ENCODE data around the gene GPR35. TPM values are rescaled to one million over a fixed set of nuclear protein-coding genes. Genes with fewer than 3 reads are reported as not detected.

Gene GPR35
- polyA plus RNA-seq, 1 donor (not counting 4 experiments of a cell fraction or from before 2014, with no cell fraction given) = 0.04 TPM

DNA sequence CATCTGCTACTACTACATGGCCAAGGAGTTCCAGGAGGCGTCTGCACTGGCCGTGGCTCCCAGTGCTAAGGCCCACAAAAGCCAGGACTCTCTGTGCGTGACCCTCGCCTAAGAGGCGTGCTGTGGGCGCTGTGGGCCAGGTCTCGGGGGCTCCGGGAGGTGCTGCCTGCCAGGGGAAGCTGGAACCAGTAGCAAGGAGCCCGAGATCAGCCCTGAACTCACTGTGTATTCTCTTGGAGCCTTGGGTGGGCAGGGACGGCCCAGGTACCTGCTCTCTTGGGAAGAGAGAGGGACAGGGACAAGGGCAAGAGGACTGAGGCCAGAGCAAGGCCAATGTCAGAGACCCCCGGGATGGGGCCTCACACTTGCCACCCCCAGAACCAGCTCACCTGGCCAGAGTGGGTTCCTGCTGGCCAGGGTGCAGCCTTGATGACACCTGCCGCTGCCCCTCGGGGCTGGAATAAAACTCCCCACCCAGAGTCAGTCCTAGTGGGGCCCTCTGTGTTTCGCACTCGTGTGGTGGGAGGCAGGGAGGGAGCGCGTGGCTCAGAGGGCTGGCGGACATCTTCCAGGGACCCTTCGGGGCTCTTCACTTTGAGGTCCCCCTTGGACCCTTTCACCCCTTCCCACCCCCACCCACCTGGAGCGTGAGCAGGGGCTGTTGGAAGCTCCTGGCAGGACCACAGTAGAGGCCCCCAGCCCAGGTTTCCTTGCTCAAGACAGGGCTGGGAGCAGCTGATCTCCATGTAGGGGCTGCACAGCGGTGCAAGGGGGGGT, 5.7 kb downstream of the GPR35 start:
- Histone ChIP-seq H3K9me1 (ENCODE audit: control insufficient read depth, extremely low read depth, insufficient read depth, low read length) (no peaks in the 10 kb centered on the region), H3K9me3 (ENCODE audit: control insufficient read depth, low read depth, low read length) (peaks cover 3% of the 10 kb centered on the region), H3K4me2 (ENCODE audit: control insufficient read depth, extremely low read depth, insufficient read depth, low read depth, low read length) (no peak overlapping the region), H3K4me3 (ENCODE audit: control insufficient read depth in 2 of 3, extremely low read depth in 1 of 3, insufficient read depth in 2 of 3, low read depth in 1 of 3, low read length in 3 of 3) (no peak overlapping the region), H3K9ac (ENCODE audit: control insufficient read depth, extremely low read depth, insufficient read depth, low read length) (no peak overlapping the region), H3K27me3 (ENCODE audit: control insufficient read depth, extremely low read depth, insufficient read depth, low read length) (no peaks in the 10 kb centered on the region), H3K27ac (ENCODE audit: control insufficient read depth, insufficient read depth, low read length) (no peak overlapping the region), H3K79me2 (ENCODE audit: control insufficient read depth, insufficient read depth, low read length) (no peaks in the 10 kb centered on the region), H2AFZ (ENCODE audit: control insufficient read depth, low read length) (no peak overlapping the region), H3K36me3 (ENCODE audit: control insufficient read depth in 2 of 2, extremely low read depth in 1 of 2, insufficient read depth in 2 of 2, low read length in 2 of 2) (no peaks in the 10 kb centered on the region), H4K20me1 (ENCODE audit: control insufficient read depth, extremely low read depth, insufficient read depth, low read length) (no peaks in the 10 kb centered on the region), H3K4me1 (ENCODE audit: control insufficient read depth, extremely low read depth, insufficient read depth, low read length) (no peaks in the 10 kb centered on the region)
- dilution Hi-C loops (cut with MboI; ENCODE audit: extremely low pct_ligation_motif_present, low sequenced_read_pairs) = no loop called here
- TF ChIP-seq, protein P1, sequence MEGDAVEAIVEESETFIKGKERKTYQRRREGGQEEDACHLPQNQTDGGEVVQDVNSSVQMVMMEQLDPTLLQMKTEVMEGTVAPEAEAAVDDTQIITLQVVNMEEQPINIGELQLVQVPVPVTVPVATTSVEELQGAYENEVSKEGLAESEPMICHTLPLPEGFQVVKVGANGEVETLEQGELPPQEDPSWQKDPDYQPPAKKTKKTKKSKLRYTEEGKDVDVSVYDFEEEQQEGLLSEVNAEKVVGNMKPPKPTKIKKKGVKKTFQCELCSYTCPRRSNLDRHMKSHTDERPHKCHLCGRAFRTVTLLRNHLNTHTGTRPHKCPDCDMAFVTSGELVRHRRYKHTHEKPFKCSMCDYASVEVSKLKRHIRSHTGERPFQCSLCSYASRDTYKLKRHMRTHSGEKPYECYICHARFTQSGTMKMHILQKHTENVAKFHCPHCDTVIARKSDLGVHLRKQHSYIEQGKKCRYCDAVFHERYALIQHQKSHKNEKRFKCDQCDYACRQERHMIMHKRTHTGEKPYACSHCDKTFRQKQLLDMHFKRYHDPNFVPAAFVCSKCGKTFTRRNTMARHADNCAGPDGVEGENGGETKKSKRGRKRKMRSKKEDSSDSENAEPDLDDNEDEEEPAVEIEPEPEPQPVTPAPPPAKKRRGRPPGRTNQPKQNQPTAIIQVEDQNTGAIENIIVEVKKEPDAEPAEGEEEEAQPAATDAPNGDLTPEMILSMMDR (optimal IDR thresholded peaks at IDR 0.05 in 1 of 3, IDR thresholded peaks at IDR 0.05 in 1 of 3, conservative IDR thresholded peaks at IDR 0.05 in 1 of 3; ENCODE audit: extremely low read depth in 1 of 3, insufficient read depth in 2 of 3, low read length in 3 of 3) = no peak
- TF ChIP-seq EZH2 (IDR thresholded peaks at IDR 0.05; ENCODE audit: low read length) = no peak
- DNase-seq (ENCODE audit: low read depth, low spot score) (no peak), FAIRE-seq (no peak)

DNA sequence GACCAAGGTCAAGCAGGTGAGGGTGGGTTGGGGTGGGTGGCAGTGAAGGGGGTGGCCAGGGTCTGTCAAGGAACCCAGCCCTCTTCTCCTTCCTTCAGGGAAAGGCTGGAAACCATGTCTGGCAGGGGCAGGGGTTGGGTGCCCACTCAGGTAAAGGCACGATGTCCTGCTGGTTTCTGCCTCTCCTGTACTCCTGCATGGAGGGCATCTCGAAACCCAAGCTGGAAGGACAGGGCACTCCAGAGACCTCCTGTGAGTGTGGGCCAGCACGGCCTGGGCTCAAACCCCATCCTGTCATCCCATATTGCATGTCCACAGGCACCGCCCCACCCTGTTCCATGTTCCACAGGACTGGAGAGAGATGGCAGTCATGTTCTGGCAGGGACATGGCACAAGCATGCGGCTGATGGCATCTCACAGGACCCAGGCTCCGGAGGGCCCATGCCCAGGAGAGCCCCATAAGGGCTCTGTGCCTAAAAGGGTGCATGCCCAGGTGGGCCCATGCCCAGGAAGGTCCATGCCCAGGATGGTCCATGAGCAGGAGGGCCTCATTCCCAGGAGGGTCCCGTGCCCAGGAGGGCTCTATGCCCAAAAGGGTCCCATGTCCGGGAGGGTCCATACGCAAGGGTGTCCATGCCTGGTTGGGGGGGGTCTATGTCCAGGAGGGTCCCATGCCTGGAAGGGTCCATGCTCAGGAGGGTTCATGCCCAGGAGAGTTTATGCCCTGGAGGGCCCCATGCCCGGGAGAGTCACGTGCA, 6.4 kb downstream of the GPR35 start:
- no peak overlapping the region for H3K27ac ChIP-seq (ENCODE audit: control insufficient read depth, insufficient read depth, low read length)
- dilution Hi-C loops (cut with MboI; ENCODE audit: extremely low pct_ligation_motif_present, low sequenced_read_pairs) = no loop called here
- no peaks in the 10 kb centered on the region for H3K4me1 ChIP-seq (ENCODE audit: control insufficient read depth, extremely low read depth, insufficient read depth, low read length)
- H3K27me3 ChIP-seq (ENCODE audit: control insufficient read depth, extremely low read depth, insufficient read depth, low read length) = no peaks in the 10 kb centered on the region
- peaks cover 3% of the 10 kb centered on the region for H3K9me3 ChIP-seq (ENCODE audit: control insufficient read depth, low read depth, low read length)
- DNase-seq (ENCODE audit: low read depth, low spot score) (no peak), FAIRE-seq (no peak)
- H3K9me1 ChIP-seq (ENCODE audit: control insufficient read depth, extremely low read depth, insufficient read depth, low read length) = no peaks in the 10 kb centered on the region
- no peak overlapping the region for H3K4me3 ChIP-seq (ENCODE audit: control insufficient read depth in 2 of 3, extremely low read depth in 1 of 3, insufficient read depth in 2 of 3, low read depth in 1 of 3, low read length in 3 of 3)
- no peak overlapping the region for H3K9ac ChIP-seq (ENCODE audit: control insufficient read depth, extremely low read depth, insufficient read depth, low read length)
- H3K79me2 ChIP-seq (ENCODE audit: control insufficient read depth, insufficient read depth, low read length) = no peaks in the 10 kb centered on the region
- H3K4me2 ChIP-seq (ENCODE audit: control insufficient read depth, extremely low read depth, insufficient read depth, low read depth, low read length) = no peak overlapping the region
- TF ChIP-seq EZH2 (IDR thresholded peaks at IDR 0.05; ENCODE audit: low read length) = no peak
- TF ChIP-seq, protein P1 (optimal IDR thresholded peaks at IDR 0.05 in 1 of 3, IDR thresholded peaks at IDR 0.05 in 1 of 3, conservative IDR thresholded peaks at IDR 0.05 in 1 of 3; ENCODE audit: extremely low read depth in 1 of 3, insufficient read depth in 2 of 3, low read length in 3 of 3) = no peak
- H4K20me1 ChIP-seq (ENCODE audit: control insufficient read depth, extremely low read depth, insufficient read depth, low read length) = no peaks in the 10 kb centered on the region
- H3K36me3 ChIP-seq (ENCODE audit: control insufficient read depth in 2 of 2, extremely low read depth in 1 of 2, insufficient read depth in 2 of 2, low read length in 2 of 2) = no peaks in the 10 kb centered on the region
- no peak overlapping the region for H2AFZ ChIP-seq (ENCODE audit: control insufficient read depth, low read length)
